Parathyroid adenoma (tissue), 2 donors: ENCODE measurements around the gene IMMP2L.

Experiments
- H2AFZ ChIP-seq: fragments of 300-600 bp; sonication (generic); one replicate; pipeline ENCODE4 v1.7.0; 2017; ENCODE audit warnings: antibody characterized with exemption, mild to moderate bottlenecking
- H3K27ac ChIP-seq: fragments of 300-600 bp; sonication (generic); one replicate; pipeline ENCODE4 v1.7.0; 2017
- H3K27me3 ChIP-seq: fragments of 300-600 bp; sonication (generic); one replicate; pipeline ENCODE4 v1.7.0; 2017; ENCODE audit warnings: low read length; ENCODE audit not compliant: control insufficient read depth, insufficient read depth
- H3K36me3 ChIP-seq: fragments of 300-600 bp; sonication (generic); one replicate; pipeline ENCODE4 v1.7.0; 2017; ENCODE audit warnings: low read length; ENCODE audit not compliant: control insufficient read depth, insufficient read depth
- H3K4me1 ChIP-seq: fragments of 300-600 bp; sonication (generic); one replicate; pipeline ENCODE4 v1.7.0; 2017; ENCODE audit warnings: control low read depth
- H3K4me2 ChIP-seq: fragments of 300-600 bp; sonication (generic); one replicate; pipeline ENCODE4 v1.7.0; 2017; ENCODE audit warnings: low read length
- H3K4me3 ChIP-seq: fragments of 300-600 bp; sonication (generic); one replicate; pipeline ENCODE4 v1.7.0; 2017; ENCODE audit warnings: low read depth, low read length
- H3K79me2 ChIP-seq: fragments of 300-600 bp; sonication (generic); one replicate; pipeline ENCODE4 v1.7.0; 2017; ENCODE audit warnings: control low read depth
- H3K9ac ChIP-seq: fragments of 300-600 bp; sonication (generic); one replicate; pipeline ENCODE4 v1.7.0; 2017; ENCODE audit warnings: mild to moderate bottlenecking
- H3K9me3 ChIP-seq: fragments of 300-600 bp; sonication (generic); one replicate; pipeline ENCODE4 v1.7.0; 2017; ENCODE audit warnings: low read length; ENCODE audit not compliant: control insufficient read depth
- TF ChIP-seq, protein P1 (sequence below): fragments of 300-600 bp; sonication (generic); IDR thresholded peaks from one replicate; pipeline ENCODE4 v1.7.0; 2017; ENCODE audit warnings: antibody characterized with exemption, mild to moderate bottlenecking
- donor health status: primary hyperparathyroidism.

Gene IMMP2L

DNA sequence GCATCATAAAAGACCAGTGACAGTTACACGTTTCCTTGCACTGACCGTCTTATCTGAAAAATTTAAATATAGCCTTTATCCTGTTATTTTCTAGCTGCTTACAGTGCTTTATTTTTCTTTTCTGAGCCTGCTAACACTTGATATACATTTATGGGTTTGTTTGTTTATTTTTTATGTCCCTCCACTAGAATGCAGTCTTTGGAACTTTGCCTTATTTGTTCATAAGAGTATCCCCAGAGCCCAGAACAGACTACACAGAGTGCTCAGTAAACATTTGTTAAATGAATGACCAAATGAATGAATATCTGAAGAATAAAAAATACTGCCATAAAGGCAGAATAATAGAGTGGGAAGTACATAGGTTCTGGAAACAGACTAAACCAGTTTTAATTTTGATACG, 673.7 kb downstream of the IMMP2L start:
- Histone ChIP-seq H3K9ac (no peak overlapping the region), H3K27ac (no peak overlapping the region), H3K4me2 (no peak overlapping the region), H3K9me3 (no peaks in the 10 kb centered on the region), H3K4me1 (no peaks in the 10 kb centered on the region), H3K79me2 (no peaks in the 10 kb centered on the region), H3K4me3 (no peak overlapping the region), H3K36me3 (no peaks in the 10 kb centered on the region), H3K27me3 (no peaks in the 10 kb centered on the region), H2AFZ (no peak overlapping the region)
- TF ChIP-seq, protein P1, sequence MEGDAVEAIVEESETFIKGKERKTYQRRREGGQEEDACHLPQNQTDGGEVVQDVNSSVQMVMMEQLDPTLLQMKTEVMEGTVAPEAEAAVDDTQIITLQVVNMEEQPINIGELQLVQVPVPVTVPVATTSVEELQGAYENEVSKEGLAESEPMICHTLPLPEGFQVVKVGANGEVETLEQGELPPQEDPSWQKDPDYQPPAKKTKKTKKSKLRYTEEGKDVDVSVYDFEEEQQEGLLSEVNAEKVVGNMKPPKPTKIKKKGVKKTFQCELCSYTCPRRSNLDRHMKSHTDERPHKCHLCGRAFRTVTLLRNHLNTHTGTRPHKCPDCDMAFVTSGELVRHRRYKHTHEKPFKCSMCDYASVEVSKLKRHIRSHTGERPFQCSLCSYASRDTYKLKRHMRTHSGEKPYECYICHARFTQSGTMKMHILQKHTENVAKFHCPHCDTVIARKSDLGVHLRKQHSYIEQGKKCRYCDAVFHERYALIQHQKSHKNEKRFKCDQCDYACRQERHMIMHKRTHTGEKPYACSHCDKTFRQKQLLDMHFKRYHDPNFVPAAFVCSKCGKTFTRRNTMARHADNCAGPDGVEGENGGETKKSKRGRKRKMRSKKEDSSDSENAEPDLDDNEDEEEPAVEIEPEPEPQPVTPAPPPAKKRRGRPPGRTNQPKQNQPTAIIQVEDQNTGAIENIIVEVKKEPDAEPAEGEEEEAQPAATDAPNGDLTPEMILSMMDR = no peak

DNA sequence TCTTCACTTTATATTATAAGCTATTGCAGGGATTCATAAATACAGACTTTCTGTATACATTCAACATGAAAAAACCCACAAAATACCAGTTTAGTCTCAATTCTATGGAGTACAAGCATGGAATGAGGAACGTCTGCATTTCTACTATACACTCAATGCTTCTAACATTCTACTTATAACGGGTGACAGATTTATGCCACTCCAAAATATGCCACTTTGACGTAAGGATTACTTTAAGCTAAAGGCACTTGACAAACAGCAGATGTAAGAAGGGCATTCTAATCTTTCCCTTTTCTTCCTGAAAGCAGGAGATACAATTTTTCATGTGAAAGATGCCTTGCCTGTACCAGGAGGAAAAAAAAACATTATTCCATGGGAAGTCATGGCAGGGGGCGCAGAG, 676.8 kb downstream of the IMMP2L start:
- H3K79me2 ChIP-seq = no peaks in the 10 kb centered on the region
- H3K27me3 ChIP-seq = no peaks in the 10 kb centered on the region
- TF ChIP-seq, protein P1 = no peak
- H3K4me3 ChIP-seq = no peak overlapping the region
- no peaks in the 10 kb centered on the region for H3K9me3 ChIP-seq
- H3K36me3 ChIP-seq = no peaks in the 10 kb centered on the region
- H3K4me2 ChIP-seq = no peak overlapping the region
- no peaks in the 10 kb centered on the region for H3K4me1 ChIP-seq
- no peak overlapping the region for H2AFZ ChIP-seq
- H3K9ac ChIP-seq = no peak overlapping the region
- H3K27ac ChIP-seq = no peak overlapping the region

DNA sequence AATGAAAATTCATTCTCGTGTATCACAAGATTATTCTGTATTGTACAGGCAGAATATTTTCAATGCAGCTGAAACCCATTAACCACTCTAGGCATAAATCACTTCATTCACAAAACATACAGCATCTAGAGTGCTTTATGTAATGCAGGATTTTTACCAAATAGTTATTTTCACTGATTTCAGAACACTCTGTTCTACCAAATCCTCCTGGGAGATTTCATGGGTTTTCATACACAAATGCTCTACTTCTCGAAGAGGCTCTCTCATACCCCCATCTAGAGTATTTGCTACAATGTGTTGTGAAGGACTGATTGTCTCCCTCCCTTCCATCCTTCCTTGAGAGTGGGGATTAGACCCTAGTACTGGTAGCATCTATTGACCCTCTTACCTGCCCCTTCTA, 680.6 kb downstream of the IMMP2L start:
- Histone ChIP-seq H3K4me1 (no peaks in the 10 kb centered on the region), H3K36me3 (no peaks in the 10 kb centered on the region), H3K4me2 (no peak overlapping the region), H3K27me3 (no peaks in the 10 kb centered on the region), H3K4me3 (no peak overlapping the region), H2AFZ (no peak overlapping the region), H3K9ac (no peak overlapping the region), H3K27ac (no peak overlapping the region), H3K9me3 (no peaks in the 10 kb centered on the region), H3K79me2 (no peaks in the 10 kb centered on the region)
- TF ChIP-seq, protein P1 = no peak

DNA sequence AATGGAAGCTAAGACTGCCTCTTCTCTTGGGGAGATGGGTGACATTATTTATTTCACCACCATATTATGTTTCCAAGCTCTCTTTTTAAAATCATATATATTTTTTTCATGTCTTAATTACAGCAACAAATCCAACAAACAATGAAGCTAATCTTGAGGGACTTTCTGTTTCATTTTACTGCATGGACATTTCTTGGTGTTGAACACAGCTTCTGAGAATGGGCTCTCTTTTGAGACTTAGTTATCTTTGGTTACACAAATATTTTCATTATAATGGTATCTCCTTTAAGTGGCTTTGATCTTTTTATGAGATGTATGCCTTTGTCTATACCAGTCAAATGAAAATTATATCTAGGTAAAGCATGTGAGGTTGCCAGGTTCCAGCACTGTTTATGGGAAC, 681.3 kb downstream of the IMMP2L start:
- Histone ChIP-seq H3K9me3 (no peaks in the 10 kb centered on the region), H3K4me3 (no peak overlapping the region), H2AFZ (no peak overlapping the region), H3K79me2 (no peaks in the 10 kb centered on the region), H3K27ac (no peak overlapping the region), H3K27me3 (no peaks in the 10 kb centered on the region), H3K36me3 (no peaks in the 10 kb centered on the region), H3K9ac (no peak overlapping the region), H3K4me2 (no peak overlapping the region), H3K4me1 (no peaks in the 10 kb centered on the region)
- TF ChIP-seq, protein P1 = no peak

DNA sequence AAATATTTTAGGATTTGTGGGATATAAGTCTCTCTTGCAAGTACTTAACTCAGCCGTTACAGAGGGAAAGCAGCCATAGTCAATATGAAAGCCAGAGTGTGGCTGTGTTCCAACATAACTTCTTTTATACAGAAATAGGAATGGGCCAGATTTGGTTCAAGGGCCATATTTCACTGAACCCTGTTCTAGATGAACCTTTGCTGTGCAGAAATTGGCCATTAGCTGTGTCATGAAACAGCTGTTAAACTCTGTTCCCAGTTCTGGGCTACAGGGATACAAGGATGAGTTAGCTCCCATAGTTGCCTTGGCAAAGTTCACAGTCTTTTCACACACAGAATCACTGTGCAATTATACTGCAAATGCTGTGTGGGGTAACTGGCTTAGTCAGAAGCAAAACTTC, 685.3 kb downstream of the IMMP2L start:
- no peaks in the 10 kb centered on the region for H3K4me1 ChIP-seq
- no peak overlapping the region for H3K4me3 ChIP-seq
- TF ChIP-seq, protein P1 = no peak

More for the DNA sequence above, 685.3 kb downstream of the IMMP2L start:
- no peaks in the 10 kb centered on the region for H3K79me2 ChIP-seq
- no peaks in the 10 kb centered on the region for H3K9me3 ChIP-seq
- no peak overlapping the region for H3K27ac ChIP-seq
- H3K4me2 ChIP-seq = no peak overlapping the region
- H3K9ac ChIP-seq = no peak overlapping the region
- H3K27me3 ChIP-seq = no peaks in the 10 kb centered on the region
- no peak overlapping the region for H2AFZ ChIP-seq
- no peaks in the 10 kb centered on the region for H3K36me3 ChIP-seq
